Loucy (cell line): Measurements from ENCODE around the gene JAM3.

ENCODE experiments used
- EZH2phosphoT487 ChIP-seq: fragments of 200-600 bp; IDR thresholded peaks from 2 replicates; pipeline ENCODE4 v1.6.1; 2018; ENCODE audit warnings: antibody characterized with exemption, mild to moderate bottlenecking, moderate library complexity, borderline replicate concordance
- TF ChIP-seq, protein P1 (sequence below): fragments of 200-600 bp; sonication (generic); conservative IDR thresholded peaks from 2 replicates; pipeline ENCODE4 v1.5.1; 2014; ENCODE audit warnings: mild to moderate bottlenecking, antibody characterized with exemption, low read length

DNA sequence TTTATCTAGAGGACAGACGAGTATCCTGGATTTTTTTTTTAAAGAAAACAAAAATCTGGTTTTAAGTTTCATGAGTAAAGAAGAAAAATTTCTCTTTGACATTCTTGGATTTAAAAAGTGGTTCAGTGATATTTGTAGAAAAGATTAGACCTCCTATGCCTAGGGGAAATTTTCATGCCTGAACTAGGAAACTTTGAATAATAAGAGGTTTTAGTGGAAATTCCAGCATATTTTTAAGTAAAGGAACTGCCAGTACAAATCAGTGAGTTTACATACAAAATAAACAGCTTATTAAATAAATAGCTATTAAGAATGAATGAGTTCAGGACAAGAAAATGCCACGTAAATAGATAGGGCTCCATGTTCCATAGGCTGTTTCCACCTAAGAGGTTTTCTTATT lies 17.5 kb downstream of the JAM3 start:
- TF ChIP-seq, protein P1, sequence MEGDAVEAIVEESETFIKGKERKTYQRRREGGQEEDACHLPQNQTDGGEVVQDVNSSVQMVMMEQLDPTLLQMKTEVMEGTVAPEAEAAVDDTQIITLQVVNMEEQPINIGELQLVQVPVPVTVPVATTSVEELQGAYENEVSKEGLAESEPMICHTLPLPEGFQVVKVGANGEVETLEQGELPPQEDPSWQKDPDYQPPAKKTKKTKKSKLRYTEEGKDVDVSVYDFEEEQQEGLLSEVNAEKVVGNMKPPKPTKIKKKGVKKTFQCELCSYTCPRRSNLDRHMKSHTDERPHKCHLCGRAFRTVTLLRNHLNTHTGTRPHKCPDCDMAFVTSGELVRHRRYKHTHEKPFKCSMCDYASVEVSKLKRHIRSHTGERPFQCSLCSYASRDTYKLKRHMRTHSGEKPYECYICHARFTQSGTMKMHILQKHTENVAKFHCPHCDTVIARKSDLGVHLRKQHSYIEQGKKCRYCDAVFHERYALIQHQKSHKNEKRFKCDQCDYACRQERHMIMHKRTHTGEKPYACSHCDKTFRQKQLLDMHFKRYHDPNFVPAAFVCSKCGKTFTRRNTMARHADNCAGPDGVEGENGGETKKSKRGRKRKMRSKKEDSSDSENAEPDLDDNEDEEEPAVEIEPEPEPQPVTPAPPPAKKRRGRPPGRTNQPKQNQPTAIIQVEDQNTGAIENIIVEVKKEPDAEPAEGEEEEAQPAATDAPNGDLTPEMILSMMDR, result no peak
- TF ChIP-seq EZH2phosphoT487, result no peak
